Adrenal gland (tissue), 5 donors: Measurements from ENCODE around the gene PRX.

Experiments used
- CTCF ChIP-seq, 6 experiments: fragments of 450-650 bp in 4 of 6; fragments of 200-600 bp in 2 of 6; sonication (generic) in 1 of 6; IDR thresholded peaks; 1 replicate in 5 of 6; 2 replicates in 1 of 6; pipeline versions ENCODE4 v1.5.1 to v1.8.0; 2016 to 2021; ENCODE audit warnings: antibody characterized with exemption in 6 of 6, mild to moderate bottlenecking in 2 of 6, moderate library complexity in 1 of 6
- POLR2A ChIP-seq, 2 donors: fragments of 450-650 bp; IDR thresholded peaks; one replicate each; pipeline ENCODE4 v1.6.1; 2017; ENCODE audit warnings: antibody characterized with exemption in 2 of 2, mild to moderate bottlenecking in 2 of 2, moderate library complexity in 1 of 2
- donor health status: DM: no; HTN: no; CAD: no.

GRCh38 chr19:40444000-40444824, 31.0 kb upstream of the PRX start, which contains the start of gene SERTAD3:
- TF ChIP-seq CTCF (IDR thresholded peaks at IDR 0.05) (no peak), POLR2A (IDR thresholded peaks at IDR 0.05) (peak; percentile 81 to 95)
